Neural cell (in vitro differentiated cells): ENCODE results near the gene EGLN1. TPM values are rescaled to one million over a fixed set of nuclear protein-coding genes. Genes with fewer than 3 reads are reported as not detected.

Experiments
- H2AFZ ChIP-seq: fragments of 200-600, 300-800 bp; sonication (generic), shearing (Covaris generic); 2 replicates; pipeline ENCODE4 v1.6.0; 2014; ENCODE audit warnings: low read depth, mild to moderate bottlenecking, antibody characterized with exemption, low read length, moderate library complexity
- H3F3A ChIP-seq: fragments of 200-600 bp; shearing (Covaris generic); 2 replicates; pipeline ENCODE4 v1.6.1; 2016; ENCODE audit warnings: mild to moderate bottlenecking, moderate library complexity, mixed read lengths, antibody characterized with exemption, low read length; ENCODE audit not compliant: insufficient read depth, poor library complexity, severe bottlenecking
- H3K27ac ChIP-seq: fragments of 200-600, 300-800 bp; sonication (generic), shearing (Covaris generic); 2 replicates; pipeline ENCODE4 v1.5.1; 2014; ENCODE audit warnings: mild to moderate bottlenecking, low read length, moderate library complexity
- H3K27me3 ChIP-seq: fragments of 300-800, 200-600 bp; sonication (generic), shearing (Covaris generic); 2 replicates; pipeline ENCODE4 v1.6.0; 2014; ENCODE audit warnings: mild to moderate bottlenecking, low read depth, low read length, moderate library complexity; ENCODE audit not compliant: insufficient read depth
- H3K36me3 ChIP-seq: fragments of 300-800, 200-600 bp; sonication (generic), shearing (Covaris generic); 2 replicates; pipeline ENCODE4 v1.5.1; 2014; ENCODE audit warnings: mild to moderate bottlenecking, antibody characterized with exemption, low read length, moderate library complexity; ENCODE audit not compliant: insufficient read depth
- H3K4me2 ChIP-seq: fragments of 300-800, 200-600 bp; sonication (generic), shearing (Covaris generic); 2 replicates; pipeline ENCODE4 v1.6.0; 2014; ENCODE audit warnings: mild to moderate bottlenecking, low read length
- H3K4me3 ChIP-seq: fragments of 300-800, 200-600 bp; sonication (generic), shearing (Covaris generic); 2 replicates; pipeline ENCODE4 v1.5.1; 2014; ENCODE audit warnings: mild to moderate bottlenecking, low read length, moderate library complexity
- H3K79me2 ChIP-seq: fragments of 200-600 bp; shearing (Covaris generic); replicated peaks from 2 replicates; pipeline ENCODE4 v1.6.0; 2014; ENCODE audit warnings: mild to moderate bottlenecking, low read length, moderate library complexity; ENCODE audit not compliant: insufficient read depth
- H3K9ac ChIP-seq: fragments of 300-800, 200-600 bp; sonication (generic), shearing (Covaris generic); 2 replicates; pipeline ENCODE4 v1.6.1; 2016; ENCODE audit warnings: mild to moderate bottlenecking, low read length, mixed read lengths
- H3K9me2 ChIP-seq: fragments of 200-600 bp; shearing (Covaris generic); 2 replicates; pipeline ENCODE4 v1.6.1; 2016; ENCODE audit warnings: mild to moderate bottlenecking, low read length, mixed read lengths; ENCODE audit not compliant: insufficient read depth
- H3K9me3 ChIP-seq: fragments of 200-600, 300-800 bp; sonication (generic), shearing (Covaris generic); 2 replicates; pipeline ENCODE4 v1.6.1; 2016; ENCODE audit warnings: mild to moderate bottlenecking, mixed run types, low read length, moderate library complexity, mixed read lengths
- H4K20me1 ChIP-seq: fragments of 200-600 bp; shearing (Covaris generic); 2 replicates; pipeline ENCODE4 v1.6.1; 2016; ENCODE audit warnings: mild to moderate bottlenecking, mixed run types; ENCODE audit not compliant: insufficient read depth
- EP300 ChIP-seq: fragments of 450-650 bp; conservative IDR thresholded peaks from 2 replicates; pipeline ENCODE4 v1.6.1; 2014; ENCODE audit warnings: antibody characterized with exemption, mild to moderate bottlenecking, moderate library complexity; ENCODE audit not compliant: poor library complexity, severe bottlenecking
- EZH2 ChIP-seq: fragments of 200-600, 300-800 bp; shearing (Covaris generic), sonication (generic); IDR thresholded peaks from 2 replicates; pipeline ENCODE4 v1.6.1; 2014; ENCODE audit warnings: antibody characterized with exemption, low read length, borderline replicate concordance, mild to moderate bottlenecking; ENCODE audit not compliant: insufficient read depth, poor library complexity, severe bottlenecking
- MXI1 ChIP-seq: fragments of 450-650 bp; conservative IDR thresholded peaks from 2 replicates; pipeline ENCODE4 v1.6.1; 2014; ENCODE audit warnings: antibody characterized with exemption, mild to moderate bottlenecking; ENCODE audit not compliant: poor library complexity, severe bottlenecking
- POLR2AphosphoS5 ChIP-seq: IDR thresholded peaks from 2 replicates; pipeline ENCODE4 v1.6.1; 2012
- RAD21 ChIP-seq: fragments of 450-650 bp; conservative IDR thresholded peaks from 2 replicates; pipeline ENCODE4 v1.6.1; 2014; ENCODE audit warnings: antibody characterized with exemption, mild to moderate bottlenecking, moderate library complexity
- SMC3 ChIP-seq: fragments of 450-650 bp; conservative IDR thresholded peaks from 2 replicates; pipeline ENCODE4 v1.6.1; 2014; ENCODE audit warnings: antibody characterized with exemption, mild to moderate bottlenecking, moderate library complexity; ENCODE audit not compliant: poor library complexity
- TAF1 ChIP-seq: IDR thresholded peaks from 2 replicates; pipeline ENCODE4 v1.6.1; 2012; ENCODE audit warnings: low read depth
- polyA plus RNA-seq: library from polyadenylated mRNA; depleted of rRNA; stranded (reverse); fragments of >200 nt; gene quantifications from 2 replicates; pipeline ENCODE4 v1.2.3, GENCODE V29; 2014
- TF ChIP-seq, protein P1 (sequence below): fragments of 450-650 bp; IDR thresholded peaks from 2 replicates; pipeline ENCODE4 v1.5.1; 2014; ENCODE audit warnings: antibody characterized with exemption, mild to moderate bottlenecking, moderate library complexity; ENCODE audit not compliant: poor library complexity, severe bottlenecking
- TF ChIP-seq, protein P2 (sequence below): IDR thresholded peaks from 2 replicates; pipeline ENCODE4 v1.6.1; 2012; ENCODE audit warnings: borderline replicate concordance

Gene EGLN1
- polyA plus RNA-seq, 1 donor from 2014 or later = 33.2 TPM

DNA sequence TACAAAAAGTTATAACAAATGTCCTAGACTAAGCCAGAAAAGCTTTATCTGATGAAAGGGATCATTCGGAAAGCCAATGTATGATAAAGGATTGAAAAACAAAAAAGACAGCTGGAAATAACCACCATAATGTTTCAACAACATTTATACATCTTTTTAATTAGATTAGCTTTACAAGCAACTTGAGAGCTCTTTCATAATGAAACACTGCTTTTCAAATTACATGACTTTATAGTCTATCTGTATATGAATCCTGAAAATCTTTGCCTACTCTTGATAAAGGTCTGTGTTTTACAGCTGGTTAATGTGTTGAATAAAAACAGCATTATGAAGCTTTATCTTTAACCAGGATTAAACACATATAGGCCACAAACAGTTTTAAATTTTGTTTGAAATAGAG lies 58.5 kb downstream of the EGLN1 start:
- Histone ChIP-seq H3K79me2 (no peaks in the 10 kb centered on the region), H3K27ac (no peak overlapping the region), H3K4me2 (no peak overlapping the region), H3K4me3 (no peak overlapping the region), H2AFZ (no peak overlapping the region), H3K27me3 (no peaks in the 10 kb centered on the region), H3F3A (no peaks in the 10 kb centered on the region), H3K9me2 (no peaks in the 10 kb centered on the region), H3K36me3 (no peaks in the 10 kb centered on the region), H3K9me3 (no peaks in the 10 kb centered on the region), H4K20me1 (no peaks in the 10 kb centered on the region), H3K9ac (no peak overlapping the region)
- no peak for TF ChIP-seq SMC3
- TF ChIP-seq, protein P1, sequence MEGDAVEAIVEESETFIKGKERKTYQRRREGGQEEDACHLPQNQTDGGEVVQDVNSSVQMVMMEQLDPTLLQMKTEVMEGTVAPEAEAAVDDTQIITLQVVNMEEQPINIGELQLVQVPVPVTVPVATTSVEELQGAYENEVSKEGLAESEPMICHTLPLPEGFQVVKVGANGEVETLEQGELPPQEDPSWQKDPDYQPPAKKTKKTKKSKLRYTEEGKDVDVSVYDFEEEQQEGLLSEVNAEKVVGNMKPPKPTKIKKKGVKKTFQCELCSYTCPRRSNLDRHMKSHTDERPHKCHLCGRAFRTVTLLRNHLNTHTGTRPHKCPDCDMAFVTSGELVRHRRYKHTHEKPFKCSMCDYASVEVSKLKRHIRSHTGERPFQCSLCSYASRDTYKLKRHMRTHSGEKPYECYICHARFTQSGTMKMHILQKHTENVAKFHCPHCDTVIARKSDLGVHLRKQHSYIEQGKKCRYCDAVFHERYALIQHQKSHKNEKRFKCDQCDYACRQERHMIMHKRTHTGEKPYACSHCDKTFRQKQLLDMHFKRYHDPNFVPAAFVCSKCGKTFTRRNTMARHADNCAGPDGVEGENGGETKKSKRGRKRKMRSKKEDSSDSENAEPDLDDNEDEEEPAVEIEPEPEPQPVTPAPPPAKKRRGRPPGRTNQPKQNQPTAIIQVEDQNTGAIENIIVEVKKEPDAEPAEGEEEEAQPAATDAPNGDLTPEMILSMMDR = no peak
- no peak for TF ChIP-seq MXI1
- TF ChIP-seq POLR2AphosphoS5 = no peak
- no peak for TF ChIP-seq EZH2
- no peak for TF ChIP-seq TAF1
- TF ChIP-seq, protein P2, sequence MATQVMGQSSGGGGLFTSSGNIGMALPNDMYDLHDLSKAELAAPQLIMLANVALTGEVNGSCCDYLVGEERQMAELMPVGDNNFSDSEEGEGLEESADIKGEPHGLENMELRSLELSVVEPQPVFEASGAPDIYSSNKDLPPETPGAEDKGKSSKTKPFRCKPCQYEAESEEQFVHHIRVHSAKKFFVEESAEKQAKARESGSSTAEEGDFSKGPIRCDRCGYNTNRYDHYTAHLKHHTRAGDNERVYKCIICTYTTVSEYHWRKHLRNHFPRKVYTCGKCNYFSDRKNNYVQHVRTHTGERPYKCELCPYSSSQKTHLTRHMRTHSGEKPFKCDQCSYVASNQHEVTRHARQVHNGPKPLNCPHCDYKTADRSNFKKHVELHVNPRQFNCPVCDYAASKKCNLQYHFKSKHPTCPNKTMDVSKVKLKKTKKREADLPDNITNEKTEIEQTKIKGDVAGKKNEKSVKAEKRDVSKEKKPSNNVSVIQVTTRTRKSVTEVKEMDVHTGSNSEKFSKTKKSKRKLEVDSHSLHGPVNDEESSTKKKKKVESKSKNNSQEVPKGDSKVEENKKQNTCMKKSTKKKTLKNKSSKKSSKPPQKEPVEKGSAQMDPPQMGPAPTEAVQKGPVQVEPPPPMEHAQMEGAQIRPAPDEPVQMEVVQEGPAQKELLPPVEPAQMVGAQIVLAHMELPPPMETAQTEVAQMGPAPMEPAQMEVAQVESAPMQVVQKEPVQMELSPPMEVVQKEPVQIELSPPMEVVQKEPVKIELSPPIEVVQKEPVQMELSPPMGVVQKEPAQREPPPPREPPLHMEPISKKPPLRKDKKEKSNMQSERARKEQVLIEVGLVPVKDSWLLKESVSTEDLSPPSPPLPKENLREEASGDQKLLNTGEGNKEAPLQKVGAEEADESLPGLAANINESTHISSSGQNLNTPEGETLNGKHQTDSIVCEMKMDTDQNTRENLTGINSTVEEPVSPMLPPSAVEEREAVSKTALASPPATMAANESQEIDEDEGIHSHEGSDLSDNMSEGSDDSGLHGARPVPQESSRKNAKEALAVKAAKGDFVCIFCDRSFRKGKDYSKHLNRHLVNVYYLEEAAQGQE = no peak
- TF ChIP-seq RAD21 = no peak
- no peak for TF ChIP-seq EP300

DNA sequence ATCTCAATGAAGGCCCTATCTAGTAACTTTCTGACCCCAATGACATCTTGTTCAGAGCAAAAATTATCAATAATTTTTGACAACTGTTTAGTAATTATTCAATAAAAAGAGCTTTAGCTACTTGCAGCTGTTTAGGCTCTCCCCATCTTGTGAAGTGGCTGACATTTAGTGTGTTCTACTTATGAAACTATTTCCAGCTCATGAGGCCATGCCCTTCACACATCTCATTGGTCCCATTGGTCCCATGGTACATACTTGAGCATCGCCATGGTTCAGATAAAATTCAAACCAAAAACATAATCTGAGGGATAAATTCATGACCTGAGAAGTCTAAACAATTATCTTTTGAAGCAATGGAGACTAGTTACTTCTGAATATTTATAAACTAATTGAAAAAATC lies 59.8 kb downstream of the EGLN1 start:
- H3K4me3 ChIP-seq = no peak overlapping the region
- H3K9me3 ChIP-seq = no peaks in the 10 kb centered on the region
- no peaks in the 10 kb centered on the region for H3K79me2 ChIP-seq
- H3K36me3 ChIP-seq = no peaks in the 10 kb centered on the region
- H4K20me1 ChIP-seq = no peaks in the 10 kb centered on the region
- no peak overlapping the region for H3K4me2 ChIP-seq
- H2AFZ ChIP-seq = no peak overlapping the region
- H3K27ac ChIP-seq = no peak overlapping the region
- no peaks in the 10 kb centered on the region for H3F3A ChIP-seq
- H3K9ac ChIP-seq = no peak overlapping the region
- TF ChIP-seq EP300 (no peak), SMC3 (no peak), POLR2AphosphoS5 (no peak), RAD21 (no peak), MXI1 (no peak), EZH2 (no peak), TAF1 (no peak)
- TF ChIP-seq, protein P2 = no peak
- TF ChIP-seq, protein P1 = no peak
- no peaks in the 10 kb centered on the region for H3K9me2 ChIP-seq
- H3K27me3 ChIP-seq = no peaks in the 10 kb centered on the region
